ENCODE measurements around the gene AHSA1. TPM values are rescaled to one million over a fixed set of nuclear protein-coding genes. Genes with fewer than 3 reads are reported as not detected.

Gene AHSA1
- total RNA-seq, 1 donor from 2014 or later = 301 TPM

- Mint-ChIP-seq H3K27ac (no peak overlapping the region), H3K4me1 (ENCODE audit: low read depth) (peaks cover 23% of the 10 kb centered on the region), H3K36me3 (ENCODE audit: low read depth) (peaks cover 42% of the 10 kb centered on the region), H3K4me3 (ENCODE audit: low read depth) (peak overlapping the region; percentile 97), H3K9me3 (no peaks in the 10 kb centered on the region), H3K27me3 (ENCODE audit: low read depth) (no peaks in the 10 kb centered on the region)
- DNase-seq (ENCODE audit: low spot score) = no peak
- intact Hi-C loops (cut with micrococcal nuclease) = loop anchor here (5.0 kb wide), 2 partner anchors 154 to 186 kb away; no protein-coding TSS in a partner anchor
These were observed 1.8 kb upstream of the AHSA1 start for GRCh38 chr14:77455966-77456640.

- Mint-ChIP-seq H3K4me3 (ENCODE audit: low read depth) (peak overlapping the region; percentile 97), H3K27ac (peak overlapping the region; percentile 98), H3K27me3 (ENCODE audit: low read depth) (no peaks in the 10 kb centered on the region), H3K9me3 (no peaks in the 10 kb centered on the region), H3K4me1 (ENCODE audit: low read depth) (peaks cover 23% of the 10 kb centered on the region), H3K36me3 (ENCODE audit: low read depth) (peaks cover 44% of the 10 kb centered on the region)
- intact Hi-C loops (cut with micrococcal nuclease) = loop anchor here (1.0 to 5.0 kb wide), 9 partner anchors 80 to 359 kb away; partner anchors contain the start of genes ADCK1, ALKBH1, CIPC and GSTZ1
- DNase-seq (ENCODE audit: low spot score) = no peak
These were observed 775 bp upstream of the AHSA1 start for GRCh38 chr14:77457115-77457521.

DNA sequence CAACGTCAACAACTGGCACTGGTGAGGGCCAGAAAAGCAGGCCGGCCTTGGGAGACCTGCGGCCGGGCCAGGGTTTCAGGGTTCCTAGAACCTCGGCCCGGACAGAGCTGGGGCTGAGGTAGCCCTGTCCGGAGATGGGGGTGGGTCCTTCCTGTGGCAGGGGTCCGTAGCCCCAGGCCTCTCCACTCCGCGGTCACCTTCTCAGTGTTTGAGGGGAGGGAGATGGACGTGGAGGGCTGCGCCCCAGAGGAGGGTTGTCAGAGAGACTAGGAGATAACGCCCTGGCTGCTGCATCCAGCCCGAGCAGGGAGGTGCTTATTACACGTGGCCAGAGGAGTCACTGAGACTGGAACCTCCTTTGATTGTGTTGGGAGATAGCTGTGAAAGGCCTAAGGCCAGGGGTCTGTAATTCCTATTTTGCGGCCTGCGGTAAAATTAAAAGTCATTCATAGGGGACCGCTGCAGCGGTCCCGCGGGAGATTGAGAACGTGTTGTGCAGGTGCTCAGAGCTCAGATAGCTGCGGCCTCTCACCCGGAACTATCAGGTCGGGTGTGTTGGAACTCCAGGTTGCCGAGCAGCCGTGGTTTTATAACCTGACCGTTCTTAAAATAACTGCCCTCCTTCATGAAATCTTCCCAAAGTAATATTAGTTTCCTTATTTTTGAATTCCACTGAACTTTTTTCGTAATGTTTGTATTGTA lies 507 bp downstream of the AHSA1 start:
- peaks cover 23% of the 10 kb centered on the region for H3K4me1 Mint-ChIP-seq (ENCODE audit: low read depth)
- H3K4me3 Mint-ChIP-seq (ENCODE audit: low read depth) = peak overlapping the region; percentile 97
- no peaks in the 10 kb centered on the region for H3K9me3 Mint-ChIP-seq
- H3K27ac Mint-ChIP-seq = peak overlapping the region; percentile 98
- H3K27me3 Mint-ChIP-seq (ENCODE audit: low read depth) = no peaks in the 10 kb centered on the region
- intact Hi-C loops (cut with micrococcal nuclease) = loop anchor here (5.0 kb wide), 2 partner anchors 156 to 184 kb away; no protein-coding TSS in a partner anchor
- DNase-seq (ENCODE audit: low spot score) = peak; percentile 50
- peaks cover 45% of the 10 kb centered on the region for H3K36me3 Mint-ChIP-seq (ENCODE audit: low read depth)

- Mint-ChIP-seq H3K36me3 (ENCODE audit: low read depth) (peaks cover 51% of the 10 kb centered on the region), H3K4me1 (ENCODE audit: low read depth) (peaks cover 23% of the 10 kb centered on the region), H3K9me3 (no peaks in the 10 kb centered on the region), H3K27ac (peak overlapping the region; percentile 98), H3K4me3 (ENCODE audit: low read depth) (peak overlapping the region; percentile 97), H3K27me3 (ENCODE audit: low read depth) (no peaks in the 10 kb centered on the region)
- peak; percentile 55 for DNase-seq (ENCODE audit: low spot score)
- intact Hi-C loops (cut with micrococcal nuclease) = loop anchor here (1.0 to 5.0 kb wide), 3 partner anchors 92 to 183 kb away; no protein-coding TSS in a partner anchor
These were observed 1.3 kb downstream of the AHSA1 start for GRCh38 chr14:77459072-77459723.

DNA sequence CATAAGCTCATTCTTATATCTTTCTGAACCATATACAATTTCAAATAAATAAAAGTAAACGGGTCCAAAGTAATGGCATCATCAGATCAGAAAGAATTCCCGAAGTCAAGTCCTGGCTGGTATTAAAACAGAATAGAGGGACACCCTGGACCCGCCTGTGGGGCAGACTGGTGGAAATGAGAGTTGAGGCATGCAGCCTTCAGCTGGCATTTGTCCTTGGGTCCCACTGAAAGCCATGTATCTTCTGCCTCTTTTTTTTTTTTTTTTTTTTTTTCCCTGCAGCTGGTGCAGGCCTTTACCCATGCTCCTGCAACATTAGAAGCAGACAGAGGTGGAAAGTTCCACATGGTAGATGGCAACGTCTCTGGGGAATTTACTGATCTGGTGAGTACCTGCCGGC lies 9.9 kb downstream of the AHSA1 start:
- intact Hi-C loops (cut with micrococcal nuclease) = no loop called here
- no peak overlapping the region for H3K27ac Mint-ChIP-seq
- DNase-seq (ENCODE audit: low spot score) = no peak
- H3K4me1 Mint-ChIP-seq (ENCODE audit: low read depth) = no peaks in the 10 kb centered on the region
- no peak overlapping the region for H3K4me3 Mint-ChIP-seq (ENCODE audit: low read depth)
- no peaks in the 10 kb centered on the region for H3K9me3 Mint-ChIP-seq
- no peaks in the 10 kb centered on the region for H3K27me3 Mint-ChIP-seq (ENCODE audit: low read depth)
- peaks cover 61% of the 10 kb centered on the region for H3K36me3 Mint-ChIP-seq (ENCODE audit: low read depth)

DNA sequence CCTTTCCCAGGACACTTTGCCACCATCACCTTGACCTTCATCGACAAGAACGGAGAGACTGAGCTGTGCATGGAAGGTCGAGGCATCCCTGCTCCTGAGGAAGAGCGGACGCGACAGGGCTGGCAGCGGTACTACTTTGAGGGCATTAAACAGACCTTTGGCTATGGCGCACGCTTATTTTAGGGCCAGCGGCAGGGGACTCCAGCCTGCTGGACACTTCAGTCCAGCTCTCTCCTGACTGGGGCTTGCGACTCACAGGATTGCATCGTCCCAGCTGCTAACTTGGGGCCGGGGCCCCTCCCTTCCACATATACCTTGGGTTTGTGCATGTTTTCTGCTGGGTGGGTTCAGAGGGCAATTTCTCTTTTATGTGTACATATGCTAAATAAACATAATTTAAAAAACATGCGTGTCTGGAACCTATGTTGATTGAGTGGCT lies 11.2 kb downstream of the AHSA1 start:
- Mint-ChIP-seq H3K36me3 (ENCODE audit: low read depth) (peaks cover 52% of the 10 kb centered on the region), H3K27me3 (ENCODE audit: low read depth) (no peaks in the 10 kb centered on the region), H3K9me3 (no peaks in the 10 kb centered on the region), H3K27ac (no peak overlapping the region), H3K4me3 (ENCODE audit: low read depth) (no peak overlapping the region), H3K4me1 (ENCODE audit: low read depth) (no peaks in the 10 kb centered on the region)
- DNase-seq (ENCODE audit: low spot score) = no peak
- intact Hi-C loops (cut with micrococcal nuclease) = no loop called here

DNA sequence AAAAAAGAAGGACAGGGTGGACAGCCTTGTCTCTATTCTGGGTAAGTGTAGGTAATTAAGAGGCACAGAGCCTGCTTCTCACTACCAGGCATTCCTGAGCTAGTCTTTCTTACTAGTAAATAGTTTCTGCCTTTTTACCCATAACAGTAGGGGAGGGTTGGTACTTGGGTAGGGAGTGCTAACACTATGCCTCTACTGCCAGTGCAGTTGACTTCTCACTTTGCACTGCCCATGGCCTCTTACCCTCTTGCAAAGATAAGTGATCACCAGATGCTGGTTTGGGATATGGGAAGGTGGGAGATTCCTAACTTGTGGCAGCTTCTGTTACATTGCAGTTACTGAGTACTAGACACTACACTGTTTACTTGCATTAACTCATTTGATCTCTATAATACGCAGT lies 11.6 kb downstream of the AHSA1 start:
- no peaks in the 10 kb centered on the region for H3K27me3 Mint-ChIP-seq (ENCODE audit: low read depth)
- intact Hi-C loops (cut with micrococcal nuclease) = no loop called here
- no peaks in the 10 kb centered on the region for H3K9me3 Mint-ChIP-seq
- H3K27ac Mint-ChIP-seq = no peak overlapping the region
- no peak overlapping the region for H3K4me3 Mint-ChIP-seq (ENCODE audit: low read depth)
- H3K4me1 Mint-ChIP-seq (ENCODE audit: low read depth) = no peaks in the 10 kb centered on the region
- H3K36me3 Mint-ChIP-seq (ENCODE audit: low read depth) = peaks cover 49% of the 10 kb centered on the region
- no peak for DNase-seq (ENCODE audit: low spot score)

DNA sequence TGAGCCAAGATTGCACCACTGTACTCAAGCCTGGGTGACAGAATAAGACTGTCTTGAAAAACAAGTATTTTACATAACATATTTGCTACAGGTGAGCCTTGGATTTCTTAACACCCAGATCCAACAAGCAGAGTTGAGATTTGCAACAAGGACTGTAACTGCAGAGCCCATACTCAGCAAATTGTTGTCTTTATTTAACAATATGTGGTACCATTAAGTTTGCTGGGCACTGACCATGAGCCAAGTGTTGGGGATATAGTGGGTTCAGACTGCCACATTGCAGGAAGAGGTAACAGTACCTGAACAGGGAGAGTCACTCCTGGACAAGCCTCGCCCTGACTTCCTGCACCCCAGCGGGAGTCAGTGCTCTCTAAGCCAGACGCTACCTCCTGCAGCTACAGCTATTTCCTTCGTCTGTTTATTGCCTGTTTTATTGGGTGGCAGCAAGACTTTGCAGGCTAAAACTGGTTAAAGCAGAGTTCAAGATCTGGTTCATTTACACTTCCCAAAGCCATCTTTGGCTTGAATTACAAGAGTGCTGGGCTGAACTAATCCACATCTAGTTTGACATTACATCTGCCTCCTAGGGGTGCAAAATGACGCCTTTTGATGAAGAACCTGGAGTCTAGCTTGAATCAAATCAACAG lies 12.5 kb downstream of the AHSA1 start:
- Mint-ChIP-seq H3K9me3 (no peaks in the 10 kb centered on the region), H3K36me3 (ENCODE audit: low read depth) (peaks cover 40% of the 10 kb centered on the region), H3K27me3 (ENCODE audit: low read depth) (no peaks in the 10 kb centered on the region), H3K4me3 (ENCODE audit: low read depth) (no peak overlapping the region), H3K27ac (no peak overlapping the region), H3K4me1 (ENCODE audit: low read depth) (no peaks in the 10 kb centered on the region)
- no peak for DNase-seq (ENCODE audit: low spot score)
- intact Hi-C loops (cut with micrococcal nuclease) = no loop called here

DNA sequence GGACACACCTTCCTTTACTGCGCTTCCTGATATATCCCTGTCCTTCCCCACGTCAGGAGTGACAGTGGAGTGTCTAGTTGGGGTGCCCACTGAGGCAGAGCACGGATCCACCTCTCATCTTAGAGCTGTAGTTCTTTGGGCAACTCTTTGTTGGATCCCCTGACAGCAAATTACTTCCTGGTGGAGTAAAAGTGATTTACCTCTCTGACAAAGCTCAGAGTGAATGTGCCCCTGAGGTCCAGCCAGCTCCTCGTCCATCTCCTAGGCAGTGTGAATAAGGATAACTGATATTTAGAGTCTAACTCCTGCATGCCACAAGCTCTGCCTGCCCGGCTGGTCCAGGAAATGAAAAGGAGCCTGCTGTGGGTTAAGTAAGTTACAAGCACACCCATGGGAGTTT lies 16.0 kb downstream of the AHSA1 start:
- Mint-ChIP-seq H3K27me3 (ENCODE audit: low read depth) (peaks cover 1% of the 10 kb centered on the region), H3K27ac (no peak overlapping the region), H3K9me3 (no peaks in the 10 kb centered on the region), H3K4me3 (ENCODE audit: low read depth) (no peak overlapping the region), H3K36me3 (ENCODE audit: low read depth) (peaks cover 9% of the 10 kb centered on the region), H3K4me1 (ENCODE audit: low read depth) (no peaks in the 10 kb centered on the region)
- intact Hi-C loops (cut with micrococcal nuclease) = no loop called here
- DNase-seq (ENCODE audit: low spot score) = no peak

- Mint-ChIP-seq H3K36me3 (ENCODE audit: low read depth) (peaks cover 2% of the 10 kb centered on the region), H3K4me3 (ENCODE audit: low read depth) (no peak overlapping the region), H3K9me3 (no peaks in the 10 kb centered on the region), H3K27ac (no peak overlapping the region), H3K27me3 (ENCODE audit: low read depth) (peaks cover 1% of the 10 kb centered on the region), H3K4me1 (ENCODE audit: low read depth) (no peaks in the 10 kb centered on the region)
- no peak for DNase-seq (ENCODE audit: low spot score)
- intact Hi-C loops (cut with micrococcal nuclease) = no loop called here
These were observed 16.7 kb downstream of the AHSA1 start for GRCh38 chr14:77474479-77475177.

- Mint-ChIP-seq H3K9me3 (no peaks in the 10 kb centered on the region), H3K4me1 (ENCODE audit: low read depth) (no peaks in the 10 kb centered on the region), H3K27ac (no peak overlapping the region), H3K4me3 (ENCODE audit: low read depth) (no peak overlapping the region), H3K27me3 (ENCODE audit: low read depth) (peaks cover 1% of the 10 kb centered on the region), H3K36me3 (ENCODE audit: low read depth) (no peaks in the 10 kb centered on the region)
- DNase-seq (ENCODE audit: low spot score) = no peak
- intact Hi-C loops (cut with micrococcal nuclease) = no loop called here
These were observed 17.7 kb downstream of the AHSA1 start for GRCh38 chr14:77475432-77476115.

DNA sequence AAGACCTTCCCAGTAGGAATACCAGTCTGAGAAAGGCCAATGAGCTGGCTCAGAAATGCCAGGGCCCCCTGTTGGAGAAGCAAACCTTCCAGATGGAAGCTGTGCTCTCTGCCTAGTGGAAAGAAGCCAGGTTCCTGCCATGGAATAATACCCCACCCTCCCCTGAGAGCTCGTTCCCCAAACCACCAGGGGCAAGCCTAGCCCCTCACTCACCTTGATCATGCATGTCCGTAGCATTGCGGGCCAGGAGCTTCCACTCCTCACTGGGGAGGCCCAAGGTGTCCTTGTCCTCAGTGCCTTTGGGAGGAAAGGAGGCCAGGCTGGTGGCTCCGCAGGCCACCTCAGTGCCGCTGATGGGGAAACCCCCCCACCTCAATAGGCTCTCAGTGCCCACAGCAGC lies 20.1 kb downstream of the AHSA1 start:
- Mint-ChIP-seq H3K9me3 (no peaks in the 10 kb centered on the region), H3K27ac (no peak overlapping the region), H3K27me3 (ENCODE audit: low read depth) (peaks cover 1% of the 10 kb centered on the region), H3K4me3 (ENCODE audit: low read depth) (no peak overlapping the region), H3K36me3 (ENCODE audit: low read depth) (no peaks in the 10 kb centered on the region), H3K4me1 (ENCODE audit: low read depth) (no peaks in the 10 kb centered on the region)
- DNase-seq (ENCODE audit: low spot score) = no peak
- intact Hi-C loops (cut with micrococcal nuclease) = no loop called here

All from activated T-helper 2 cell treated with anti-CD3 and anti-CD28 coated beads, Interferon-gamma antibody, Interleukin-2, Interleukin-4, amounts not matched to agents 10 μg/mL and 5 μg/mL and 100 μg/mL, durations not matched to agents 14 hours and 24 hours and 36 hours (primary cell).